SH-SY5Y (cell line): ENCODE results near the gene PHACTR3.

Experiments used
- GATA2 ChIP-seq: IDR thresholded peaks from 2 replicates; pipeline ENCODE4 v1.6.1; 2011; ENCODE audit warnings: mild to moderate bottlenecking, low read depth, low read length
- GATA3 ChIP-seq: IDR thresholded peaks from 2 replicates; pipeline ENCODE4 v1.6.1; 2011; ENCODE audit warnings: low read depth, mild to moderate bottlenecking, low read length, moderate library complexity

GRCh38 chr20:59871096-59871495 is 266.8 kb downstream of the PHACTR3 start:
- TF ChIP-seq GATA3 (no peak), GATA2 (no peak)
